GM10266 (cell line): ENCODE data around the gene BAIAP3.

Source experiments
- DNase-seq: peaks from one replicate; pipeline ENCODE4 v3.0.0; 2012; ENCODE audit errors: extremely low spot score
- TF ChIP-seq, protein P1 (sequence below): IDR thresholded peaks from 2 replicates; pipeline ENCODE4 v1.5.1; 2012; ENCODE audit warnings: mild to moderate bottlenecking, low read depth; ENCODE audit not compliant: control insufficient read depth, insufficient read depth; ENCODE audit errors: missing control alignments

Gene BAIAP3

GRCh38 chr16:1347286-1347855 lies 13.9 kb downstream of the BAIAP3 start:
- TF ChIP-seq, protein P1, sequence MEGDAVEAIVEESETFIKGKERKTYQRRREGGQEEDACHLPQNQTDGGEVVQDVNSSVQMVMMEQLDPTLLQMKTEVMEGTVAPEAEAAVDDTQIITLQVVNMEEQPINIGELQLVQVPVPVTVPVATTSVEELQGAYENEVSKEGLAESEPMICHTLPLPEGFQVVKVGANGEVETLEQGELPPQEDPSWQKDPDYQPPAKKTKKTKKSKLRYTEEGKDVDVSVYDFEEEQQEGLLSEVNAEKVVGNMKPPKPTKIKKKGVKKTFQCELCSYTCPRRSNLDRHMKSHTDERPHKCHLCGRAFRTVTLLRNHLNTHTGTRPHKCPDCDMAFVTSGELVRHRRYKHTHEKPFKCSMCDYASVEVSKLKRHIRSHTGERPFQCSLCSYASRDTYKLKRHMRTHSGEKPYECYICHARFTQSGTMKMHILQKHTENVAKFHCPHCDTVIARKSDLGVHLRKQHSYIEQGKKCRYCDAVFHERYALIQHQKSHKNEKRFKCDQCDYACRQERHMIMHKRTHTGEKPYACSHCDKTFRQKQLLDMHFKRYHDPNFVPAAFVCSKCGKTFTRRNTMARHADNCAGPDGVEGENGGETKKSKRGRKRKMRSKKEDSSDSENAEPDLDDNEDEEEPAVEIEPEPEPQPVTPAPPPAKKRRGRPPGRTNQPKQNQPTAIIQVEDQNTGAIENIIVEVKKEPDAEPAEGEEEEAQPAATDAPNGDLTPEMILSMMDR, result no peak
- DNase-seq, result no peak

GRCh38 chr16:1347962-1348361 lies 14.5 kb downstream of the BAIAP3 start:
- no peak for DNase-seq
- TF ChIP-seq, protein P1, result no peak

- DNase-seq, result no peak
- TF ChIP-seq, protein P1, result no peak
Measured at GRCh38 chr16:1348441-1348840, 15.0 kb downstream of the BAIAP3 start.

GRCh38 chr16:1348926-1349325 lies 15.5 kb downstream of the BAIAP3 start:
- DNase-seq, result no peak
- TF ChIP-seq, protein P1, result no peak

DNA sequence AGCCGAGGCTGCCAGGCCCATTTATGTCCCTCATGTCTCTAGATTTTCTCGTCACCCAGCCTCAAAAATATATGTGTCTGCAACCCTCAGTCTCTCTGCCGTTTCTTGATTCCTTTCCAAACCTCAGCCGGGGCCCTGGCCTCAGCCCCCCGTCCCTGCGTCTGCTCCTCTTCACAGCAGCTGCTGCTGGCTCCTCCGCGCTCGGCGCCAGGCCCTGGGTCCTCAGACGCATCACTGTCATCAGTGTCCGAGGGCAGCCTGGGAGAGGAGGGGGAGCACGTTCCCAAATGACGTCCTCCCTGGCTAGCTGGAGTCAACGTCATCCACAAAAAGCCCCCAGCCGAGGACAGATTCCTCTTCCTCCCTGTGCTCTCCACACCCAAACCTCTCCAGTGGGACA lies 15.9 kb downstream of the BAIAP3 start:
- TF ChIP-seq, protein P1, result no peak
- DNase-seq, result no peak

- no peak for DNase-seq
- TF ChIP-seq, protein P1, result no peak
Measured at GRCh38 chr16:1349951-1350350, 16.5 kb downstream of the BAIAP3 start.

GRCh38 chr16:1350691-1351090 lies 17.2 kb downstream of the BAIAP3 start:
- TF ChIP-seq, protein P1, result no peak
- DNase-seq, result no peak
